SK-N-SH treated with all-trans-retinoic acid at 6 μM for 48 hours (cell line): ENCODE measurements around the gene LDLRAD2.

Experiments used
- ATAC-seq: fragments of 200-7000 bp; cut with Tn5 transposase; 3 replicates; pipeline ENCODE4 v1.9.1; 2020; ENCODE audit warnings: mild to moderate bottlenecking, moderate library complexity
- BACH2 ChIP-seq: fragments of 250-450 bp; sonication (Bioruptor Pico); IDR thresholded peaks from 2 replicates; pipeline ENCODE4 v1.9.0; 2021; ENCODE audit warnings: mild to moderate bottlenecking, borderline replicate concordance
- CREB5 ChIP-seq: fragments of 250-450 bp; sonication (Bioruptor Pico); IDR thresholded peaks from 2 replicates; pipeline ENCODE4 v1.5.1; 2020; ENCODE audit warnings: low read depth, mild to moderate bottlenecking, moderate library complexity
- CSRNP3 ChIP-seq: fragments of 250-450 bp; sonication (Bioruptor Pico); IDR thresholded peaks from 2 replicates; pipeline ENCODE4 v1.5.1; 2021; ENCODE audit warnings: mild to moderate bottlenecking, moderate library complexity
- GLIS3 ChIP-seq: fragments of 250-450 bp; sonication (Bioruptor Pico); IDR thresholded peaks from 2 replicates; pipeline ENCODE4 v1.5.0; 2020; ENCODE audit warnings: mild to moderate bottlenecking, moderate library complexity
- ISL1 ChIP-seq: fragments of 250-450 bp; sonication (Bioruptor Pico); IDR thresholded peaks from 2 replicates; pipeline ENCODE4 v2.1.2; 2022; ENCODE audit warnings: mild to moderate bottlenecking, moderate library complexity
- OSR1 ChIP-seq: fragments of 250-450 bp; sonication (Bioruptor Pico); IDR thresholded peaks from 2 replicates; pipeline ENCODE4 v1.8.0; 2022; ENCODE audit warnings: moderate library complexity, mild to moderate bottlenecking, inconsistent platforms
- PATZ1 ChIP-seq: fragments of 250-450 bp; sonication (Bioruptor Pico); IDR thresholded peaks from 2 replicates; pipeline ENCODE4 v1.8.0; 2020; ENCODE audit warnings: mild to moderate bottlenecking, moderate library complexity, borderline replicate concordance
- POU6F1 ChIP-seq: fragments of 250-450 bp; sonication (Bioruptor Pico); IDR thresholded peaks from 2 replicates; pipeline ENCODE4 v1.8.0; 2021; ENCODE audit warnings: low read depth, mild to moderate bottlenecking, moderate library complexity, borderline replicate concordance
- PPARA ChIP-seq: fragments of 250-450 bp; sonication (Bioruptor Pico); IDR thresholded peaks from 2 replicates; pipeline ENCODE4 v1.5.0; 2020; ENCODE audit warnings: mild to moderate bottlenecking, borderline replicate concordance
- SNAI2 ChIP-seq: fragments of 250-450 bp; sonication (Bioruptor Pico); IDR thresholded peaks from 2 replicates; pipeline ENCODE4 v1.5.0; 2020; ENCODE audit warnings: mild to moderate bottlenecking, moderate library complexity
- TCF4 ChIP-seq: fragments of 250-450 bp; sonication (Bioruptor Pico); IDR thresholded peaks from 2 replicates; pipeline ENCODE4 v1.8.0; 2021; ENCODE audit warnings: mild to moderate bottlenecking, moderate library complexity, borderline replicate concordance
- TOX ChIP-seq: fragments of 250-450 bp; sonication (Bioruptor Pico); IDR thresholded peaks from 2 replicates; pipeline ENCODE4 v1.8.0; 2021; ENCODE audit warnings: mild to moderate bottlenecking, moderate library complexity, borderline replicate concordance
- TSHZ2 ChIP-seq: fragments of 250-450 bp; sonication (Bioruptor Pico); IDR thresholded peaks from 2 replicates; pipeline ENCODE4 v1.5.0; 2020; ENCODE audit warnings: mild to moderate bottlenecking, moderate library complexity
- ZC3H10 ChIP-seq: fragments of 250-450 bp; sonication (Bioruptor Pico); IDR thresholded peaks from 2 replicates; pipeline ENCODE4 v1.5.1; 2021; ENCODE audit warnings: mild to moderate bottlenecking, moderate library complexity
- ZFP3 ChIP-seq: fragments of 250-450 bp; sonication (Bioruptor Pico); IDR thresholded peaks from 2 replicates; pipeline ENCODE4 v1.5.0; 2020; ENCODE audit warnings: mild to moderate bottlenecking, moderate library complexity
- ZNF565 ChIP-seq: fragments of 450-650 bp; formaldehyde crosslinking; conservative IDR thresholded peaks from 2 replicates; pipeline ENCODE4 v1.5.0; 2020; ENCODE audit warnings: low read depth, mild to moderate bottlenecking, moderate library complexity
- ZNF8 ChIP-seq: fragments of 450-650 bp; formaldehyde crosslinking; IDR thresholded peaks from 2 replicates; pipeline ENCODE4 v1.5.0; 2020; ENCODE audit warnings: mild to moderate bottlenecking, moderate library complexity

Gene LDLRAD2

GRCh38 chr1:21811875-21812305, at the start of gene LDLRAD2:
LDLRAD2 (plus strand) TSS chr1:21812265; CDS start chr1:21812452, 187 bp downstream.
- ATAC-seq = peak; percentile 15; the same call in 2 of the 3 replicates
- TF ChIP-seq PPARA (CRISPR knock-in tag) = no peak
- TF ChIP-seq BACH2 (CRISPR knock-in tag) = no peak
- no peak for TF ChIP-seq SNAI2 (CRISPR knock-in tag)
- no peak for TF ChIP-seq CSRNP3 (CRISPR knock-in tag)
- TF ChIP-seq POU6F1 (CRISPR knock-in tag) = no peak
- no peak for TF ChIP-seq ZC3H10 (CRISPR knock-in tag)
- no peak for TF ChIP-seq ISL1 (CRISPR knock-in tag)
- no peak for TF ChIP-seq TCF4 (CRISPR knock-in tag)
- TF ChIP-seq PATZ1 = no peak
- no peak for TF ChIP-seq ZFP3 (CRISPR knock-in tag)
- TF ChIP-seq ZNF565 (CRISPR knock-in tag) = no peak
- no peak for TF ChIP-seq ZNF8 (CRISPR knock-in tag)
- TF ChIP-seq TSHZ2 (CRISPR knock-in tag) = no peak
- TF ChIP-seq, all 23 proteins: peak for 0

GRCh38 chr1:21763236-21763635, 48.8 kb upstream of the LDLRAD2 start:
- ATAC-seq = no peak
- TF ChIP-seq GLIS3 (CRISPR knock-in tag) (no peak), POU6F1 (CRISPR knock-in tag) (no peak), CSRNP3 (CRISPR knock-in tag) (no peak), TOX (CRISPR knock-in tag) (no peak), SNAI2 (CRISPR knock-in tag) (no peak), TSHZ2 (CRISPR knock-in tag) (no peak), ZNF8 (CRISPR knock-in tag) (no peak), ZFP3 (CRISPR knock-in tag) (no peak), PPARA (CRISPR knock-in tag) (no peak), CREB5 (no peak), OSR1 (no peak)
